GM19043 (cell line): ENCODE results near the gene NECAB3.

Source experiments
- ATAC-seq: cut with Tn5 transposase; IDR thresholded peaks from one replicate; pipeline ENCODE4 v1.9.1; 2021; ENCODE audit warnings: low read depth; ENCODE audit not compliant: unreplicated experiment

Gene NECAB3

DNA sequence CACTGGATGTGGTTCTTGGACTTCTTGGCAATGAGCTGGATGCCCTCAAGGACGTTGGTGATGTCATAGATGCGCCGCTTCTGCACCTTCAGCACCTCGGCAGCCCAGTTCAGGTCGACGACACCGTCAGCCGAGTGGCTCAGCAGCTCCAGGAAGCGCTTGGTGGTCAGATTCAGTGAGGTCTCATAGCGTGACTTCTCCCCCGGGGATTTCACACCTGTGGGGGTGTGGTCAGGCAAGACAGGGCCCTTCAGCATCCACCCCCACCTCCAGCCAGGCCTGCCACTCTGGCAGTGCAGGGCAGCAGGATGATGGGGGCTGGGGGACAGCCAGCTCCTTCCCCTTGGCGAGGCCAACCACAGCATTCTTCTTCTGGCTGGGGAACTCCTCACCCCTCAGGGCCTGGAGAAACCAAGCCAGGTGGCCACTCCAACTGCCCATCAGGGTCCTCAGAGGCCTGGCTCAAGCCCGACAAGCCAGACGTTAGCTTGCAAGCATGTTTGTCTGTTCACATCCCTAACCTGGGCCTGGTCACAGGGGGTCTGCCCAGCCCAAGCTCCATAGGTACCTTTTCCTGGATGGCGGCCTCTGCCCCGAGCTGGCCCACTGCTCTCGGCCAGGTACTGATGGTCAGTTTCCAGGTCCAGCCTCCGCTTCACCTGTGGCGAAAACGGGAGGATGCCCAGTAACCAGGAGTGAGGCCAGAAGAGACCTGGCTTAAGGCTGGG is 5.7 kb upstream of the NECAB3 start:
- peak; percentile 69 for ATAC-seq

DNA sequence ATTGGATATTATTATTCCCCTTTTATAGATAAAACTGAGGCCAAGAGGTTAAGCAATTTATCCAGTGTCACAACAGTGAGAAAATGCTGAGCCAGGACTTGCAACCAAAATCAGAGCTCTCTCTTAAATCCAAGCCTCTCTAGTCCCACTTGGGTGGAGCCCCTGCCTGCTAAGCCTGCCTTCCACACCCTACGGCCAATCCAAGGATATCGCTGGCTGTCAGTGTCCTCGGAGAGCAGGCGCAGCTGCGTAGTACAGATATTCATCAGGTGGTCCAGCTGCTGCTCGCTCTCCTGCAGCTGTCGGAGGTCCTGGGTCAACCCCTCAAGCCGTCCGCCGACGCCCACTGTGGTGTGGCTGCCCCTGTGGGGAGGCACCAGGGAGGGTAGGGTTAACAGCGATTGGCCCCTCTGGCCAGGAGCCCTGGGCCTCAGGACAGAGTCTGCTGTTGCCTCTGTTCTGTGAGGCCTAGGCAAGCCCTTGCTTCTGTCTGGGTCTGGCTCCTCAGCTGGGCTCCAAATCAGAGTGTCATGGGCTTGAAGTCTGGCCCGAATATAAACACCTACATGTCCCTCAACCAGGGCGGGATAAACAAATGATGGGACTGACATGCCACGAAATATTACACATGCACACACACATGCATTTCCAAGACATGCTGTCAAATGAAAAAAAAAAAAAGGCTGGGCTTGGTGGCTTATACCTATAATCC is 3.9 kb upstream of the NECAB3 start:
- ATAC-seq, result no peak

DNA sequence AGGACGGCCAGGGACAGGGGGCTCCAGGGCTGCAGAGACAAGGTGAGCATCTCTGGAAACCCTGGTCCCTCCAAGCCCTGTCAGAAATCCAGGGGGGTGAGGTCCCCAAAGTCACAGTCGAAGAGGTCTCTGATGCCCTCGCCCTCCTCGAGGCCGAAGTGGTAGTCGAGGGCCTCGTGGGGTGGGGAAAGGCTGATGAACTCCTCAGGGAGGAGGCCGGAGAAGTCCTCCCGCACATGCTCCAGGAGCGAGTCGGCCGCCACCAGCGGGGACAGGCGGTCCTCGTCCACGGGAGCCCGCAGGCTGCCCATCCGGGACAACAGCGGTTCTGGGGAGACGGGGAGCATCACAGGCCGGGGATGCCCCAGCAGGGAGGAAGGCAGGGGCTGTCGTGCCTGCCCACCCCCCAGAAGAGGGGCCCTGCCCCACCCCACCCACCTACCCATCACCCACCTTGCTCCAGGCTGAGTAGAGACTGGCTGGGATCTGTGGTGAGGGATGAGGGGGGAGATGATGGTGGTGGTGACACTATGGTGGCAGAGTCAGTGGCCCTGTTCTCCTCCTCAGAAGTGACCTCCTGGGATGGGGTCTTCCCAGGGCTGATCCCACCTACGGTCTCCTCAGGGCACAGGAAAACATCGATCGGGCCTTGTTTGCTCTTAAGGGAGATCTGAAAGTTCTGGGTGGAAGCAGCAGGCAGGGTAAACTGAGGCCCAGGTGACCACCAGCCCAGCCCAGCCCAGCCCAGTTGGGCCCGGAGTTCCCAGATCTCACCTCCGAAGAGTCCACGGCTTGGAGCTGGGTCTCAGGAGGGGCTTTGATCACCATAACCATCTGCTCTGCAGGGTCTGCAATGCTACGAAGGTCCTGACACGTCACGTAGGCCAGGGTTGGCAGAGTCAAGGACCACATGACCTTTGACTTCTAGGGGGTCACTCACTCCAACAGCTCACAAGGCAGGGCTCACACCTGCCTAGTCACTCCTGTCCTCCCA is 2.7 kb upstream of the NECAB3 start:
- ATAC-seq, result no peak

DNA sequence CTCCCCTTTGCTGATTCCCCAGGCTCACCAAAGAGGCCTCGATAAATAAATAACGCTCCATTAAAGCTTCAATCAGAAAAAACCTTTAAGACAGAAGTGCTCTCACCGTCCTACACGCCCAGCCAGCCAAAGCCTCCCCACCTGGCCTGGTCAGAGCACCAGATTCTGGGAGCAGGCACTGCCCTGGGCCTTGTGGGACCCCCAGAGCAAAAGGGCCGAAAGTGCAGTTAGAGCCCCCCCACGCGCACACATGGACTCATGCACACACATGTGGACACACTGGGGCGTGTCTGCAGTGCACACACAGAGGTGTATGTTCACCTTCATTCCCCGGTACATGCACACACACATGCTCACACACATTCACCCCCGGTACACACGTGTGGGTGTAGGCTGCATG is 1.9 kb upstream of the NECAB3 start:
- ATAC-seq, result no peak

DNA sequence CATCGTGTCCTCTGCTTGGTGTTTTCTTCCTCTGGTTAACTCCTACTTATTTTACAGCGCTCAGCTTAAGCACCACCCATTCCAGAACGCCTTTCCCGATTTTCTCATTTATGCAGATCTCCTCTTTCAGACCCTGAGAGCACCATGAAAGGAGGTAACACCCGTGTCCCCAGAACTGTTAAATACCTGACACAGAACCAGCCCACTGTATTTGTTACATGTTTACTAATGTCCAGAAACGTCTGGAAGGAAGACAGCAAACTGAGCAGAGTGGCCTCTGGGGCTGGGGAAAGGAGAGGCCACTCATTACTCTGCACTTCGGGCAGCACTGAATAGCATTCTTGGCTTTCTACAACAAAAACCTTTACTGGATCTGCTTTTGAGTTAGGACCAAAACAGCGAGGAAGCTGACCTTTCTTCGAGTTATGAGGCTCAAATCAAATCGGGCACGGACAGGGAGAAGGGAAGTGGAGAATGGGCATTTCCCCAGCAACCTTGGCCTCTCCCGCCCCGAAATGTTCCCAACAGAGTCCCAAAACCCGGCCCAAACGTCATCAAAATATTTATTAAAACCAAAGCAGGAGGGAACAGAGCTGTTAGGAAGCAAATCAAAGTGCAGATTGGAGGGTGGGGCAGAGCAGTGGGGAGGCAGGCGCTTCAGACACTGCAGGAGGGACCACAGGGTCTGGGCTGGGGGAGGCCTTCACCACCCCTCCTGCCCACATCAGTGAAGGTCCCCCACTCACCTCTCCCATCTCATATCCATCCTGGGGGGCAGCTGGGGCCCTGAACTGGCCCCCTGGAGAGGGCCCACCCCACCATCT is 1.1 kb upstream of the NECAB3 start:
- no peak for ATAC-seq

DNA sequence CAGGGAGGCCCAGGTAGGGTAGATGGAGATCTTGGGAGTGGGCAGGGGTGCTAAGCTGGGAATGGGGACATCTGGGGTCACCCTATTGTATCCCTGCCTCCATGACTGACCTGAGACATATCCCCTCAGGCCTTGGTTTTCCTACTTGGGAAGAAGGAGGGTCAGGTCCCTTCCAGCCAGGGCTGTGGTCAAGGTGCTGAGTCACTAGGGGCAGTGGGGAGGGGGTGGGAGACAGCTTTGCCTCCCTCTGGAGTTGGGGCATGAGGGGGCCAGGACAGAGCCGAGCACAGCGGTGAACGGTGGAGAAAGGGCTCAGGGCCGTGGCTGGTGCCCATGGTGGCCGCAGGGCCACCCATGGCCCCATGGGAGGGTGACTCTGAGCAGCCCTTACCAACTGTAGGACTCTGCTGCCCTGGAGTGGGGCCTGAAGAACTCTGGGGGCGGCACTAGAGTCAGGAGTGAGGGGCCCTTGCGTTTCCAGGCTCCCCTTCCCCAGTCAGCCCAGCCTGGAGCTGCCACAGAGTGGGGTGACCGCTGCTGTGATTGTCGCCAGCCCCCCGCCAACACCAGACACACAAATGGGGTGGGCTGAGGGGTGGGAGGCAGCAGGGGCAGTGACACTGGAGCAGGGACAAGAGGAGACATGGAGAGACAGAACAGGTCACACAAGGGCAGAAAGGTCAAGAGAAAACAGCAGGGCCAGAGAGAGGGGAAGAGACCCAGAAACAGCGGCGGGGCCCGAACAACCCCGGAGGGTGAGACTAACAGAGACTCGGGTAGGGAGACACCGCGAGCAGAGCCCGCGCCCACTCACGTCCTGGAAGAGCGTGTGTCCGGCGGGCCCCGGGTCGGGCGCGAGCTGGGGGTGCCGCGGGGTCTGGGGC is 576 bp downstream of the NECAB3 start:
- no peak for ATAC-seq

DNA sequence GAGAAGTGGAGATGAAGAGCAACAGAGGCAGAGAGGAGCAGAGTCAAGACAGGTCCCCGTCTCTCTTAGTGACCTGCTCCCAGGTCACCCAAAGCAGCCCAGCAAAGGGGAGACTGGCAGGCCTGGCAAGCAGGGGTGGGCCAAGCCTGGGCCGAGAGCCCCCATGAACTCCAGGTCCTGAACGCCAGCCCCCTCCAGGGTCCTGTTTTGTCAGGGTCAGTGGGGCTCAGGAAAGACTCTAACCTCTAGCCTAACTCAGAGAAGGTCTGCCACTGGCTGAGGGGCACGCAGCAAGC is 1.2 kb downstream of the NECAB3 start:
- no peak for ATAC-seq

DNA sequence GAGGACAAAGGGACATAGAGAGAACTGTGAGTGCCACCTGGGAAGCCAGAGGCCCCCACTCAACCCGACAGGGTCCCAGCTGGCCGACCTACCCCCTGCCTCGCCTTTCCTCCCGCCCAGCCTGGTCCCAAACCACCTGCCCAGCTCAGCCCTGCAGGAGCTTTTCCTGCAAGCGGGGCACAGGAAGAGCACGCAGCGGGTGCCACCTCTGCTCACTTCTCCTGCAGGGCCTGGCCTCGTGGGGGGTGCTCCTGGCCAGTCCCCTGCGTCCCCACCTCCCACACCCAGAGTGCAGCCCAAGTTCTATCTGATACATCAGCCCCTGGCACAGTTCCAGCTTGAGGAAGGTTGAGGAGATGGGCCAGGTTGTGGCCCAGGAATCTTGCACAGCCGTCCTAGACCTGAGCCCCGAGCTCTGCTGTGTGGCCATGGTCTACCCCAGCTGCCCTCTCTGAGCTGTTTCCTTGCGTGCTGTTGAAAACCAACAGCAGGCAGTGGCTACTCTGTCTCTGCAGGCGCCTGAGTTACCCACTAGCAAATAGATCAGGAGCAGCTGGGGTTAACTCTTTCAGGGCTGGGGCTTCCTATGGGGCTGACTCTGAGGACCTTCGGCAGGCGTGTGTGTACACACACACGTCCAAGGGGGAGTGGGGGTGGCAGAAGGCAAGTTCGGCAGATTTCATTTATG is 1.7 kb downstream of the NECAB3 start:
- ATAC-seq, result no peak

DNA sequence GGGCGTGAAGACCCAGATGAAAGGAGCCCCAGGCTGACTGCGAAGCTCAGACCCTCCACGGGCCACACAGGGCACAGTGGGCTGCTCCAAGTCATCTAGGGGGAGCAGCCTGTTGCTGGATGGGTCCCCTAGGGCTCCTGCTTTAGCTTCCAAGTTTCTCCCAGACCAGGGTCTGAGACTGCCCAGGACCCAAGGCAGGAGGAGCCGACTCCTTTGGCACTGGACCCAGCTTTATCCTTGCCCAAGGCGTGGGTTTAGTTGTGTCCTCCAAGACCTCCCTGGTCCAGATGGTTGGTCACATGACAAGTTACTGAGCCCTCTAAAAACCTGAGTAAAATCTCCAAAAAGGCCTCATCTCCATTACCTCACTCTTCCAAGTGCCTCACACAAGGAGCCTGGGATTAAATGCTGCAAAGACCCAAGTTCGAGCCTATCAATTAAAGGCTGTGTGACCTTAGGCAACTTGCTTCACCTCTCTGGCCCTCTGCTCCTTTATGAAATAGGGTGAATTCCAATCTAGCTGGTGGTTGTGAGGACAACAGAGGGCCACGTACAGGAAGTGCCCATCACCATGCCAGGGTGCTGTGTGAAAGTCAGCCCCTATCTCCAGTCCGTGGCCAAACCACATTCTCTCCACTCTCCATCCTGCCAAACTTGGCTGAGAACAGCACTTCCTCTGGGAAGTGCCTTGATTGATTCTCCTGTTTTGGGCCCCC is 2.5 kb downstream of the NECAB3 start:
- ATAC-seq, result no peak

DNA sequence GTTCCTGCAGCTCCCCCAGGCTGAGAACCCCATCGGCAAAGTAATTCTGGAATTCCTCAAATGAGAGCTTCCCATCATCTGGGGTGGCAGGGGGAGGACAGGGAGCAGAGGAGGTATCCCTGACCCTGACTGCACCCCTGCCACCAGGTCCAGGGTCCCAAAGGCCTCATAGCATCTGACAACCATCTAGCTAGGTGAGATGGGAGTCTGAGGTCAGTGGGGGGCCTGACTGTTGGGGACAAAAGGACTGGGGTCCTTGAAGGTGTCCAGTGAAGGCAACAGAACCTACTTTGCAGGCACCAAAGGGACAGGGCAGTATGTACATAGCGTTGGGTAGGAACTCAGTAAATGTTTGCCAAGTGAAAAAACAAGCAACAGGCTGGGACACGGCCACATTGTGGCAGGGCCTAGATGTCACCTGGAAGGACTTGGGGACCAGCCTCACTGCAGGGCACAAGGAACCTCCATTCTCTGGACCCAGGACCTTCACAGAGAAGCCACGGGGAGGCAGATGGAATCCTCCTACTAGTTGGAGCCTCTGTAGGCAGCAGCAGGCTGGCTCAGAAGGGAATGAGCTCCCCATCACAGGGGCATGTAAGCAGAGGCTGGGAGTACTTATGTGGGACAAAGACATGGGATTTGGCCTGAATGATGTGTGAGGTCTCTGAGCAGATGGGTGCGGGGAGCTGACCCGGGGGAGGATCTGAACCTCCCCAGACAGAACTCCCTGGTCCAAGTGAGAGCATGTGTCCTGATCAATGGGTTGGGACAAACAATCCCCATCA is 3.3 kb downstream of the NECAB3 start:
- ATAC-seq, result no peak

DNA sequence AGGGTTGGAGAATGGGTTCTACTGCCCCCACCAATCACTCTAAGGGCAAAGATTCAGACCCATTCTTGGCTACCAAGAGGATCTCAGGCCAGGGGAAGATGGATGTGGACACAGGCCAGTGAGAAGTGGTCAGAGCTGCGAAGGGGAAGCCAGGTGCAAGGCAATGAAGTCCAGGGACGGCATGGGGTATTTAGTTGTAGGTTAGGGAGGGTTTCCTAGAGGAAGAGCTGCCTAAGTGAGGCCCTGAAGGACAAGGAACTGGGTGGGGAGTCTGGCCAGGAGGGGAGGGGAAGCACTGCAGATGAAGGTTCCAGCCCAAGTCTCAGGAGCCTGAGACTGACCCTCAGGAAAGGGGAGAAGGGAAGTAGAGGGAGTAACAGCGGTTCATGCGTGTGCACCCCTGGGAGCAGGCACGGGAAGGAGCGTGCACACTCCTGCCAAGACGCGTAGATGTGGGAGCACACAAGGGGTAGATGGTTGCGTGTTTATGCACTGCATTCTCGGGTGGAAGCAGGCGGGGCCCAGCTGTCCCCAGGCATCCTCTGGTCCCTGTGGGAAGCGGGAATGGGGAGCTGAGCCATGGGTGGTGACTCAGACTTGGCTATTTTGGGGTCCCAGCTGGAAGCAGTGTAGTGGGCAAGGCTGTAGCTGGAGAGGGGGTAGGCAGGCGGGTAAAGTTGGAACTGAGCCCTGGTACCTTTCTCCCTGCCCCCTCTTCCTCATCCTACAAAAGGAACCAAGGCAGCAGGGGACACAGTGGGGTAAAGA is 4.2 kb downstream of the NECAB3 start:
- ATAC-seq, result no peak

DNA sequence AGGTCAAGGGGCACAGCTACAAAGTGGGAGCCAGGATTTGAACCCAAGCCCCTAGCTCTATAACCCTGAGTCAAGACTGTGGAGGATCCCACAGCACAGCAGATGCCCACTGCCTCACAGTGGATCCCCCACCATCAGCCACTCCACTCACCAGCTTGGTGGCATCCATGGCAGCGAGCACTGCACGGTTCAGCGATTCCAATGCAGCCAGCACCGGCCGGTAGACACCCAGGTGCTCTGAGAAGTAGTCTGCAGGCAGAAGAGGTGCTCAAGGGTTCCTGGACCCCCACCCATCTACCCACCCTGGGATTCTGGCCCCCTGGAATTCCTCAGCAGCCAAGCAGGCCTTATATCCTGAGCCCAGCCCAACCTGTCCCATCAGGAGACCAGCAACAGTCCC is 5.0 kb downstream of the NECAB3 start:
- ATAC-seq, result no peak

DNA sequence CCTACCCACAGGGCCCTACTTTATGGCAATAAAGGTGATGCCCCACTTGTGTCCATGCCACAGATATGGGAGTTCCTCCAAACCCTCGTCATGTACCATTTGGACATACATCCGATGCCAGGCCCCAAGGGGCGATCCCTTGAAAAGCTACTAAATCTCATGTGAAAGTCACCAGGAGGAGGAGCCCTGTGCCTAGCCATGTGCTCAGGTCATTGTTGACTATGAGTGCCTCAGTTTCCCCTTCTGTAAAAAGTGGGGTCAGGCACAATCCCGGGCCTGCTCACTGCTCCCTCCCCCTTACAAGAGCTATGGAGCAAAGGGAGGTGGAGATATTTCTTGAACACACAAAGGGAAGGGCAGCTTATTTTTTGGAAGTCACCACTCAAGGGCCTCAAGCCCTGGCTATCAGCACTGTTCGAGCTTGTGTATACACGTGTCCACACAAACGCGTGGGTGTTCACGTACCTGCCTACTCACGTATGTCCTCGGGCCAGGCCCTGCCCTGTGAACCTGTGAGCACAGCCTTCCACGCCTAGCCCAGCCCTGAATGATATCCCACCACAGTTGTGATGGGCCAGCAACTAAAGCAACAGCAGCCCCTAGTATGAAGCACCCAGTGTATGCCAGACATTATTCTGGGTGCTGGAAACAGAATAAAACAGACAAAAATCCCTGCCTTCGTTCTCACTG is 5.6 kb downstream of the NECAB3 start:
- ATAC-seq, result no peak

DNA sequence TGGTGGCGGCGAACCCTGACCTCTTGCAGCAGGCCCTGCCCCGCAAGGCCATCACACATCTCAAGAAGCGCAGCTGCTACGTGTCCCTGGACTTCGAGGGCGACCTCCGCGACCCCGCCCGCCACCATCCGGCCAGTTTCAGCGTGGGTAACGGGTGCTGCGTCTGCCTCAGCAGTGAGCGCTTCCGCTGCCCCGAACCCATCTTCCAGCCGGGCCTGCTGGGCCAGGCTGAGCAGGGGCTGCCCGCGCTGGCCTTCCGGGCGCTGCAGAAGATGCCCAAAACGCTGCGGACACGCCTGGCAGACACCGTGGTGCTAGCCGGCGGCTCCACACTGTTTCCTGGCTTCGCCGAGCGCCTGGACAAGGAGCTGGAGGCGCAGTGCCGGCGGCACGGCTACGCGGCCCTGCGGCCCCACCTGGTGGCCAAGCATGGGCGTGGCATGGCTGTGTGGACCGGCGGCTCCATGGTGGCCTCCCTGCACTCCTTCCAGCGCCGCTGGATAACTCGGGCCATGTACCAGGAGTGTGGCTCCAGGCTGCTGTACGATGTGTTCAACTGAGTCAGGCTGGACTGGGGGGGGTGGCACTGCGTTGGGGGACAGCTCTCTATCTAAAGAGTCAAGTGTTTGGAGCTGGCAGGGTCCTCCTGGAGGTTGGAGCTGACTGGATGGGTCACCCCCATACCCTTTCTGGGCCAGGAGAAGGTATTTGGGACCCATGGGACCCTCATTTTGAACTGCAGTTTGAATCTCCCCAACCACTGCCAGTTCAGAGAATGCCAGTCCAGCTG is 6.4 kb downstream of the NECAB3 start:
- ATAC-seq, result no peak

DNA sequence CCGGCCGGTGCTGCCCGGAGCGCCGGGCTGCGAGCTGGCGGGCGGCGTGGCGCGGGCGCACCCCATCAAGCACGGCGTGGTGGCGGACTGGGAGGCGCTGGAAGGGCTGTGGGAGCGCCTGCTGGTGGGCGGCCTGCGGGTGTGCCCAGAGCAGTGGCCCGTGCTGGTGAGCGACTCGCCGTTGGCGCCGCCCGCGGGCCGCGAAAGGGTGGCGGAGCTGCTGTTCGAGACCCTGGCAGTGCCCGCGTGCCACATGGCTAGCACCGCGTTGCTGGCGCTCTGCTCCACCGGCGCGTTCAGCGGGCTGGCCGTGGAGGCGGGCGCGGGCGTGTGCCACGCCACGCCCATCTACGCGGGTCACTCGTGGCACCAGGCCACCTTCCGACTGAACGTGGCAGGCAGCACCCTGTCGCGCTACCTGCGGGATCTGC is 7.0 kb downstream of the NECAB3 start:
- no peak for ATAC-seq
